ENCODE data around the gene PPP4R4.
"Not testable (repeated sequence)": the region's sequence is repeated elsewhere in the genome, so short reads cannot be mapped to it uniquely, and the experiment has no call there.

PPP4R4 gene

GRCh38 chr14:94143239-94143638 is 30.9 kb upstream of the PPP4R4 start:
- no peak overlapping the region for H3K4me3 ChIP-seq (ENCODE audit: low read depth, low read length)

- H3K4me3 ChIP-seq (ENCODE audit: low read depth, low read length) = no peak overlapping the region
Measured at GRCh38 chr14:94143711-94144110, 30.4 kb upstream of the PPP4R4 start.

GRCh38 chr14:94144765-94145164 is 29.4 kb upstream of the PPP4R4 start:
- no peak overlapping the region for H3K4me3 ChIP-seq (ENCODE audit: low read depth, low read length)

- no peak overlapping the region for H3K4me3 ChIP-seq (ENCODE audit: low read depth, low read length)
Measured at GRCh38 chr14:94145902-94146527, 28.1 kb upstream of the PPP4R4 start.

- no peak overlapping the region for H3K4me3 ChIP-seq (ENCODE audit: low read depth, low read length)
Measured at GRCh38 chr14:94152676-94153075, 21.4 kb upstream of the PPP4R4 start.

GRCh38 chr14:94153750-94154342 is 20.3 kb upstream of the PPP4R4 start:
- H3K4me3 ChIP-seq (ENCODE audit: low read depth, low read length) = no peak overlapping the region

- H3K4me3 ChIP-seq (ENCODE audit: low read depth, low read length) = not testable (repeated sequence)
Measured at GRCh38 chr14:94156143-94156542, 18.0 kb upstream of the PPP4R4 start.

GRCh38 chr14:94157197-94157596 is 16.9 kb upstream of the PPP4R4 start:
- H3K4me3 ChIP-seq (ENCODE audit: low read depth, low read length) = no peak overlapping the region

- no peak overlapping the region for H3K4me3 ChIP-seq (ENCODE audit: low read depth, low read length)
Measured at GRCh38 chr14:94158239-94158883, 15.8 kb upstream of the PPP4R4 start.

- no peak overlapping the region for H3K4me3 ChIP-seq (ENCODE audit: low read depth, low read length)
Measured at GRCh38 chr14:94161058-94161457, 13.1 kb upstream of the PPP4R4 start.

- no peak overlapping the region for H3K4me3 ChIP-seq (ENCODE audit: low read depth, low read length)
Measured at GRCh38 chr14:94161981-94162380, 12.1 kb upstream of the PPP4R4 start.

GRCh38 chr14:94162466-94162865 is 11.7 kb upstream of the PPP4R4 start:
- no peak overlapping the region for H3K4me3 ChIP-seq (ENCODE audit: low read depth, low read length)

- H3K4me3 ChIP-seq (ENCODE audit: low read depth, low read length) = no peak overlapping the region
Measured at GRCh38 chr14:94163796-94164195, 10.3 kb upstream of the PPP4R4 start.

GRCh38 chr14:94164685-94165431 is 9.3 kb upstream of the PPP4R4 start:
- H3K4me3 ChIP-seq (ENCODE audit: low read depth, low read length) = no peak overlapping the region

GRCh38 chr14:94165744-94166143 is 8.4 kb upstream of the PPP4R4 start:
- H3K4me3 ChIP-seq (ENCODE audit: low read depth, low read length) = no peak overlapping the region

GRCh38 chr14:94170136-94170535 is 4.0 kb upstream of the PPP4R4 start:
- no peak overlapping the region for H3K4me3 ChIP-seq (ENCODE audit: low read depth, low read length)

- no peak overlapping the region for H3K4me3 ChIP-seq (ENCODE audit: low read depth, low read length)
Measured at GRCh38 chr14:94171208-94171607, 2.9 kb upstream of the PPP4R4 start.

GRCh38 chr14:94172545-94172944 is 1.6 kb upstream of the PPP4R4 start:
- no peak overlapping the region for H3K4me3 ChIP-seq (ENCODE audit: low read depth, low read length)

- peak overlapping the region; percentile 49 for H3K4me3 ChIP-seq (ENCODE audit: low read depth, low read length)
Measured at GRCh38 chr14:94173471-94173884, 644 bp upstream of the PPP4R4 start.

- peak overlapping the region; percentile 65 for H3K4me3 ChIP-seq (ENCODE audit: low read depth, low read length)
Measured at GRCh38 chr14:94174604-94175010, 485 bp downstream of the PPP4R4 start.

GRCh38 chr14:94175011-94175745 is 1.1 kb downstream of the PPP4R4 start:
- H3K4me3 ChIP-seq (ENCODE audit: low read depth, low read length) = peak overlapping the region; percentile 53
